MCF 10A (cell line): ENCODE measurements around the gene PTMS. TPM values are rescaled to one million over a fixed set of nuclear protein-coding genes. Genes with fewer than 3 reads are reported as not detected.

Source experiments
- BruUV-seq: library from RNA; stranded (reverse); fragments of 400-500 nt; replicated peaks from 2 replicates; lab custom pipeline; 2021; lab: Mats Ljungman, UMichigan
- CTCF ChIA-PET: fragments of 300-600 bp; sonication (Branson Sonifier 250); formaldehyde crosslinking; extraction: SDS; loops from one replicate; lab custom pipeline; 2021; ENCODE audit warnings: antibody characterized with exemption, inconsistent platforms; lab: Yijun Ruan, JAX
- POLR2A ChIA-PET: fragments of 300-600, 350-650 bp; sonication (Branson Sonifier 250); formaldehyde crosslinking; extraction: SDS; loops from one replicate; lab custom pipeline; 2020; ENCODE audit warnings: antibody characterized with exemption, inconsistent platforms; lab: Yijun Ruan, JAX
- DNase-seq: peaks from one replicate; pipeline ENCODE4 v3.0.0-alpha.2; 2018; ENCODE audit not compliant: unreplicated experiment
- H3K27ac Mint-ChIP-seq: one replicate; pipeline ENCODE4 v1.8.0; 2022; ENCODE audit warnings: mild to moderate bottlenecking, low read depth, mixed read lengths; ENCODE audit not compliant: unreplicated experiment
- H3K27me3 Mint-ChIP-seq: one replicate; pipeline ENCODE4 v1.8.0; 2022; ENCODE audit warnings: mixed read lengths; ENCODE audit not compliant: insufficient read depth, unreplicated experiment
- H3K36me3 Mint-ChIP-seq: one replicate; pipeline ENCODE4 v1.8.0; 2022; ENCODE audit warnings: mild to moderate bottlenecking, moderate library complexity, mixed read lengths; ENCODE audit not compliant: insufficient read depth, unreplicated experiment
- H3K4me1 Mint-ChIP-seq: one replicate; pipeline ENCODE4 v1.8.0; 2022; ENCODE audit warnings: mixed read lengths; ENCODE audit not compliant: insufficient read depth, unreplicated experiment
- H3K4me3 Mint-ChIP-seq: one replicate; pipeline ENCODE4 v1.8.0; 2022; ENCODE audit warnings: mild to moderate bottlenecking, moderate library complexity, mixed read lengths; ENCODE audit not compliant: unreplicated experiment
- H3K9me3 Mint-ChIP-seq: one replicate; pipeline ENCODE4 v1.8.0; 2022; ENCODE audit warnings: mixed read lengths; ENCODE audit not compliant: unreplicated experiment
- intact Hi-C: fragments of 100-400 bp; cut with micrococcal nuclease; formaldehyde crosslinking; loops from 2 replicates; pipeline ENCODE4 v1.14.1; 2022
- total RNA-seq: library from RNA; stranded (reverse); gene quantifications from 2 replicates; pipeline ENCODE4 v1.2.3, GENCODE V29; 2022
- TF ChIP-seq, protein P1 (sequence below): fragments of 200-600 bp; IDR thresholded peaks from one replicate; pipeline ENCODE4 v1.8.0; 2022; ENCODE audit warnings: antibody characterized with exemption, mild to moderate bottlenecking; ENCODE audit not compliant: unreplicated experiment

The PTMS gene
- total RNA-seq, 1 experiment from 2014 or later: 284 TPM

DNA sequence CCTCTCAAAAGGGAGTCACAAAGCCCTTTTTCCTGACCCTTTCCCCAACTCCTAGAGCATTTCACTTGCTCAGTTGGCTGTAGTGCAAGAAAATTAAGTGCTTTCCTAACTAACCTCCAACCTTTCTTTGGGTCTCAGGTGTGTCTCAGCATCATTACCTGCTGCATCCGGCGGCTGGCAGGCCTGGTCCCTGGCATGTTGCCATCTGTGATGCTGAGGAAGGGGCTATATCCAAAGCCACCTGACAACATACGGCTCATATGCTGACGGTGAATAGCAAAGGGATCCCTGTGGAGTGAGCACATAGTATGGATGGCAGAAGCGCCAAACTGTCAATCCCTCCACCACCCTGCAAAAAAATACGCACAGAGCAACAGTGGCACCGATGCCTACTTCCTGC is 14.4 kb upstream of the PTMS start:
- Mint-ChIP-seq H3K4me3 (peak overlapping the region; percentile 95), H3K9me3 (no peaks in the 10 kb centered on the region), H3K4me1 (peaks cover 10% of the 10 kb centered on the region), H3K36me3 (peaks cover 47% of the 10 kb centered on the region), H3K27ac (peak overlapping the region; percentile 92), H3K27me3 (no peaks in the 10 kb centered on the region)
- POLR2A ChIA-PET: interaction anchor here (1.1 to 4.5 kb wide), 11 partner anchors 8 to 146 kb away, joined by 3 to 119 read pairs (median 29); partner anchors contain the start of genes CDCA3, COPS7A, PTMS and USP5
- intact Hi-C loops: loop anchor here (2.0 kb wide), 1 partner anchor 135 kb away; no protein-coding TSS in a partner anchor
- CTCF ChIA-PET: interaction anchor here (0.6 to 5.6 kb wide), 15 partner anchors 9 to 139 kb away, joined by 3 to 174 read pairs (median 18); partner anchors contain the start of genes CDCA3, COPS7A, GNB3 and LPAR5
- TF ChIP-seq, protein P1, sequence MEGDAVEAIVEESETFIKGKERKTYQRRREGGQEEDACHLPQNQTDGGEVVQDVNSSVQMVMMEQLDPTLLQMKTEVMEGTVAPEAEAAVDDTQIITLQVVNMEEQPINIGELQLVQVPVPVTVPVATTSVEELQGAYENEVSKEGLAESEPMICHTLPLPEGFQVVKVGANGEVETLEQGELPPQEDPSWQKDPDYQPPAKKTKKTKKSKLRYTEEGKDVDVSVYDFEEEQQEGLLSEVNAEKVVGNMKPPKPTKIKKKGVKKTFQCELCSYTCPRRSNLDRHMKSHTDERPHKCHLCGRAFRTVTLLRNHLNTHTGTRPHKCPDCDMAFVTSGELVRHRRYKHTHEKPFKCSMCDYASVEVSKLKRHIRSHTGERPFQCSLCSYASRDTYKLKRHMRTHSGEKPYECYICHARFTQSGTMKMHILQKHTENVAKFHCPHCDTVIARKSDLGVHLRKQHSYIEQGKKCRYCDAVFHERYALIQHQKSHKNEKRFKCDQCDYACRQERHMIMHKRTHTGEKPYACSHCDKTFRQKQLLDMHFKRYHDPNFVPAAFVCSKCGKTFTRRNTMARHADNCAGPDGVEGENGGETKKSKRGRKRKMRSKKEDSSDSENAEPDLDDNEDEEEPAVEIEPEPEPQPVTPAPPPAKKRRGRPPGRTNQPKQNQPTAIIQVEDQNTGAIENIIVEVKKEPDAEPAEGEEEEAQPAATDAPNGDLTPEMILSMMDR: no peak
- BruUV-seq: no TSS peak
- DNase-seq: no peak

DNA sequence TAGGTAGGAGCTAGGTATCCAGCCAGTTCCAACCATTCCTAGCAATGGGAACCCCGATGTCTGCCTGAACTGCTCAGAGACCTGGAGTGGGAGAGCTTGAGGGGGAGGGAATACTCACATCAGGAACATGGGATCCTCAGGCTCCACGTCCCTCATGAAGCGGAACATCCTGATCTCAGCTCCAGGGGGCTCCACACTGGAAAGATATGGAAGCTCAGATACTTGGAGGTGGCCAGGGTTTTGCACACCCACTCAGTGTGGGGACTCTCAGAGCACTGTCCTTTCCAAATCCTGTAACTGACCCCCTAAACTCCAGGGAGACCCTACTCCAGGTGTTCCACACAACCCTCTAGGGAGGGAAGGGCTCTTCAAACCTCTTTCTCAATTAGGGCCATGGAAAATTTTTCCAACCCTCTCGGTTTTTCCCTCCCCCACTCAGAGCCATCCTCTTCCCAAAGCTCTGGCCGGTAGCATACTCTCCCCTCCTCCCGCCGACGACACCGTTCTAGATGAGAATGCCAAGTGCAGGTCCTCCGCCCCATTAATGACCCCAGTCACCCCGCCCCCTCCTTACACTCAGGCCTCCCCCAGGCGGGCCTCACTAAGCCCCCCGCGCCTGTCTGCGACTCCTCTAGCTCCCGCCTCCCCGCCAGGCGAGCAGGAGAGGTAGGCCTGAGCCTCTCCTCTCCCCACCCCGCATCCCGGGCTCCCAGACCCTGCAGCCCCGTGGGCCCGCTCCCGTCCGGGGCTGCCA is 13.8 kb upstream of the PTMS start:
- H3K4me1 Mint-ChIP-seq: peaks cover 10% of the 10 kb centered on the region
- peaks cover 41% of the 10 kb centered on the region for H3K36me3 Mint-ChIP-seq
- TSS peak; percentile 17 for BruUV-seq
- no peaks in the 10 kb centered on the region for H3K27me3 Mint-ChIP-seq
- no peaks in the 10 kb centered on the region for H3K9me3 Mint-ChIP-seq
- intact Hi-C loops: loop anchor here (2.0 kb wide), 1 partner anchor 136 kb away; no protein-coding TSS in a partner anchor
- peak; percentile 28 for DNase-seq
- peak overlapping the region; percentile 92 for H3K27ac Mint-ChIP-seq
- TF ChIP-seq, protein P1: no peak
- POLR2A ChIA-PET: interaction anchor here (0.7 to 4.5 kb wide), 27 partner anchors 8 to 210 kb away, joined by 3 to 119 read pairs (median 9); partner anchors contain the start of genes CDCA3, COPS7A, LAG3 and PTMS
- CTCF ChIA-PET: interaction anchor here (0.6 to 5.6 kb wide), 39 partner anchors 8 to 309 kb away, joined by 3 to 174 read pairs (median 5); partner anchors contain the start of genes CD4, CDCA3, COPS7A and GNB3
- H3K4me3 Mint-ChIP-seq: peak overlapping the region; percentile 95

DNA sequence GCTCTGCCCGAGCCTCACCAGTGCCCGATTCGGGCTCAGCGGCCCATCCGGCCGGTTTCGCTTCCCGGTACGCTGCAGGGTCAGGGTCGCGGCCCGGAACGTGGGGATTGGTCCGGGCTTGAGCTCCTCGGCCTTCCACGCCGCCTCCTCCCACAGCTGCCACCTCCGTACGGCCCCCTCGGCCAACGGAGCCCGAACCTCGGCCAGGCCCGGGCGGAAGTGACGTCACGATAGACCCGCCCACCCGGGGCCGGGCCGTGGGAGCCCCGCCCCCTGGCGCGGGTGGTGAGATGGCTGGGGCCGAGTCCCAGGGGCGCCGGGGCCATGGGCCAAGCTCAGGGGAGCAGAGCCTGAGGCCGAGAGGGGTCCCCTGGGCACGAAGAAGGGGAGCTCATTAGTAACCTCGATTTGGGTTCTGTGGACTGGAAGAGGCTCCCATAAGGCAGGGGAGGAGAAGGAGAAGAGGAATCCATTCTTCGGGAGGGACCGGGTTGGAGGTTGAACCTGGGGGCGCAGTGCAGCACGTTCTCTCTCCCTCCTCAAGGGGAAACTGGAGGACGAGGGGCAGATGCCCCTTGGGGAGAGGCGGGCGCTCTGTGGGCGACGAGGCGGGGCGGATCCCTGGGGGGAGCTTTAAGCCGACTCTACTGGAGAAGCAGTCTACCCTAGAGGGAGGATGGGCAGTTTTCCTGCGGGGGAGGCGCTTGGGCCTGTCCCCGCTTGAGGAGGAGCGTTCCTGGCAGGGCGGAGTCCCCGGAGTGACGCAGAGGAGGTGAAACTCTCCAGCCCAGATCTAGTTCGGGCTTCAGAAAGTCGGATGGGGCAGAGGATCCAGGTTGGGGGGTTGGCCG is 13.0 kb upstream of the PTMS start, which contains the start of gene MLF2:
TSS of gene MLF2 (minus strand) at position 221 of the 851 bp plus-strand sequence. CDS start 807 bp downstream, outside the sequence.
- TSS peak; percentile 78 for BruUV-seq
- peak; percentile 99 for DNase-seq
- intact Hi-C loops: loop anchor here (1.0 to 2.0 kb wide), 7 partner anchors 13 to 136 kb away; partner anchors contain the start of genes PTMS and ZNF384

More for the DNA sequence above, 13.0 kb upstream of the PTMS start, which contains the start of gene MLF2:
- no peaks in the 10 kb centered on the region for H3K27me3 Mint-ChIP-seq
- peak within 1 kb of the TSS; percentile 95 for H3K4me3 Mint-ChIP-seq
- H3K27ac Mint-ChIP-seq: peak within 1 kb of the TSS; percentile 92
- ChIA-PET POLR2A (interaction anchor here (0.6 to 4.5 kb wide), 35 partner anchors 9 to 210 kb away, joined by 3 to 119 read pairs (median 6); partner anchors contain the start of genes CDCA3, COPS7A, LAG3 and PTMS), CTCF (interaction anchor here (0.6 to 5.6 kb wide), 50 partner anchors 8 to 409 kb away, joined by 3 to 174 read pairs (median 5); partner anchors contain the start of genes CD4, CDCA3, COPS7A and GNB3)
- H3K9me3 Mint-ChIP-seq: no peaks in the 10 kb centered on the region
- TF ChIP-seq, protein P1: no peak
- peaks cover 34% of the 10 kb centered on the region for H3K36me3 Mint-ChIP-seq
- H3K4me1 Mint-ChIP-seq: peaks cover 10% of the 10 kb centered on the region
